GM19467 (cell line): ENCODE measurements around the gene ASCC2.
"Not testable (repeated sequence)": the region's sequence is repeated elsewhere in the genome, so short reads cannot be mapped to it uniquely, and the experiment has no call there.

Experiments used
- ATAC-seq: cut with Tn5 transposase; IDR thresholded peaks from one replicate; pipeline ENCODE4 v1.9.1; 2021; ENCODE audit warnings: mild to moderate bottlenecking, moderate library complexity; ENCODE audit not compliant: unreplicated experiment

ASCC2 gene

DNA sequence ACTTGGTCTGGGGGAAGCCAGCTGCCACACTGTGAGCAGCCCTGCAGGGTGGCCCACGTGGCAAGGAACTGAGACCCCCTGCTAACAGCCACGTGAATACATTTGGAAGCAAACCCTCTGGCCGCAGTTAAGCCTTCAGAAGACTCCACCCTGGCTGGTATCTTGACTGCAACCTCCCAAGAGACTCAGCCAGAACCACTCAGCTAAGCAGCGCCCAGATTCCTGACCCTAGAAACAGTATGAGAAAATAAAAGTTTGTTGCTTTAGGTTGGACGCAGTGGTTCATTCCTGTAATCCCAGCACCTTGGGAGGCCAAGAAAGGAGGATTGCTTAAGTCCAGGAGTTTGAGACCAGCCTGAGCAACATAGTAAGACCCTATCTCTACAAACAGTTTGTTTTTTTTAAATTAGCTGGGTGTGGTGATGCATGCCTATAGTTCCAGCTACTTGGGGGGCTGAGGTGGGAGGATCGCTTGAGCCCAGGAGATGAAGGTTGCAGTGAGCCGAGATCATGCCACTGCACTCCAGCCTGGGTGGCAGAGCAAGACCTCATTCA lies 79.9 kb downstream of the ASCC2 start:
- no peak for ATAC-seq

DNA sequence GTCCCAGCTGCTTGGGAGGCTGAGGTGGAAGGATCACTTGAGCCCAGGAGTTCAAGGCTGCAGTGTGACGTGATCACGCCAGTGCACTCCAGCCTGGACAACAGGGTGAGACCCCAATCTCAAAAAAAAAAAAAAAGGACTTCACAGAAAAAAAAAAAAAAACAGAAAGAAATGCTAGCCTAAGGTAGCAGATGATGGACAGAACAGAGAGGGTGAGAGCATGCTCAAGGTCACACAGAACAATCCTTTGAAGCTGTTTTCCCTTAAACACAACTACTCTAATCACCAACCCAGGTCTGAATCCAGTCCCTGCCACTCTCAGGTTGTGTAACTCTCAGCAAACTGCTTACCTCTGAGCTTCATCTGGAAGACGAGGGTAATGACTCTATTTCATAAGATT lies 81.0 kb downstream of the ASCC2 start:
- ATAC-seq = no peak

DNA sequence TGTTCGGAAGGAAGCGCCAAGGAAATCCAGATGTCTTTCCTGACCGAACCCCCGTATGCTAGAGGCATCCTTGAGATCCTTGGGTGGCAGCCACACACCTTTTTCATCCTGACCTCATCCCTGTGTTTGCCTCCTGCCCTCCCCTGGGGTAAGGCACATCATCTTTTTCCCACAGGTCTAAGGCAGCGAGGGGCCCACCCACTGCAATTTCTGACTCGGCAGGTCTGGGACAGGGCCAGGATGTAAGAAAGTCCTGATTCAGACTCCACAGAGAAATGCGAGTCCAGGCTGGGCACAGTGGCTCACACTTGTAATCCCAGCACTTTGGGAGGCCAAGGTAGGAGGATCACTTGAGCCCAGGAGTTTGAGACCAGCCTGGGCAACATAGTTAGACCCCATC lies 81.7 kb downstream of the ASCC2 start:
- ATAC-seq = no peak

DNA sequence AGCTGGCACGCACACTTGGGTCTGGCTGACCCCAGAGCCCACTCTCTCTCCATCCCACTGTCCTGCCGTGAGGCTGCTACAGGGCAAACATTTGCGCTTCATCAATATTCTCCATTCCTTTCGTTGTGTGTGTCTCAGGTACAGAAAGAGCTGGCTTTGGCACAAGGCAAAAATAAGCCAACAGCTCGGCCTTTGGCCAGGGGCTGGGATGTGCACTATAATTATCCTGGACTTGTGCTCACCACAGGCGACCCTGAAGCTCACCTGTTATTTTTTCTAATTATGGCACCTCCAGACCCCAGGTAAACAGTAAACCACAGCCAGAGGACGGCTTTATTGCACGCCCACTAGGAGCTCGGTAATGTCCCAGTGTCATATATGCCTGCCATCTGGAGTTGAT lies 82.2 kb downstream of the ASCC2 start:
- no peak for ATAC-seq

DNA sequence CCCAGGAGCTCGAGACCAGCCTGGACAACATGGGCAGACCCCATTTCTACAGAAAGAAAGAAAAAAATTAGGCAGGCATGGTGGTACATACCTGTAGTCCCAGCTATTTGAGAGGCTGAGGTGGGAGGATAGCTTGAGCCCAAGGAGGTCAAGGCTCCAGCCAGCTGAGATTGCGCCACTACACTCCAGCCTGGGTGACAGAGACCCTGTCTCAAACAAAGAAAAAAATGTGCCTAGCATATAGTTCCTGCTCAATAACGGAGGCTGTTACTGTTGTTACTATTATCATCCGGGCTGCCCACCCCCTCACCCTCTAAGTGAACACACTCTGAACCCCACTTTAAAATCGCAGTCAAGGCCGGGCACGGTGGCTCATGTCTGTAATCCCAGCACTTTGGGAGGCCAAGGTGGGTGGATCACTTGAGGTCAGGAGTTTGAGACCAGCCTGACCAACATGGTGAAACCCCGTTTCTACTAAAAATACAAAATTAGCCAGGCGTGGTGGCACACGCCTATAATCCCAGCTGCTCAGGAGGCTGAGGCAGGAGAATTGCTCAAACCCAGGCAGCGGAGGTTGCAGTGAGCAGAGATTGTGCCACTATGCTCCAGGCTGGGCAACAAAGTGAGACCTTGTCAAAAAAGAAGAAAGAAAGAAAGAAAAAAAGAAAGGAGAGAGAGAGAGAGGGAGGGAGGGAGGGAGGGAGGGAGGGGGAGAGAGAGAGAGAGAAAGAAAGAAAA lies 83.2 kb downstream of the ASCC2 start:
- ATAC-seq = not testable (repeated sequence)

DNA sequence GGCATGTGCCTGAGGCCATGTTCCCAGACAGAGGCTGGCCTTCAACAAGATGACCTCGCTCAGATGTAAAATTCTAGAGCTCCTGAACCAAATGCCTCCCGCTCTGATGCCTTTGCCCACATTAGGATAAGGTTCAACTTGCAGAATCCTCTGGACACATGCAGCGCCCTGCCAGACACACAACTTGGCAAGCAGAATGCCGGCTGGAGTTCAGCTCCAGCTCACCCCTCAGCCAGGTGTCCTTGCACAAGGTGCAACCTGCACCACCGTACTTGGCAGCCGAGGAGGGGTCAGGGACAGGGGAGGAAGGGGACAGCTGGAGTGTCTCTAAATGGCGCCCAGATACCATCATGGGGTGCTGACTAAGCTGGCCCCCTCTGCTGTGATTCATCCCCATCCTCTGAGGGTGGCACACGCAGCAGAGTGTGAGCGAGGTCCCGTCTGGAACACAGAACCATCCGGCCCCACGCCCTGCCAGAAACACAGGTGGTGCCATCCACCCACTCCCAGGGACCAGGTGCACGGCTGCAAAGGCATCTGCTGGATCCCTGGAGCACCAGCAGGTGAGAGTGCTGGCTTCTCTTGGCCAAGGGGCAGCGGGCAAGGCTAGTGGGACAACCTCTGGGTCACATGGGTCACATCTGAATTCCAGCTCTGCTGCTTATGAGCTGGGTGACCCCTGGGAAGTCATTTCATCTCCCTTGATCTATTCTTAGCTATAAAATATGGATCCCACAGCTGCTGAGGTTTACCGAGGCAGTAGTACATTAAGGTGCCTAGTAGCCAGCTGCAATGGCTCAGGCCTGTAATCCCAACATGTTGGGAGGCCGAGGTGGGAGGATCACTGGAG lies 84.0 kb downstream of the ASCC2 start:
- no peak for ATAC-seq

DNA sequence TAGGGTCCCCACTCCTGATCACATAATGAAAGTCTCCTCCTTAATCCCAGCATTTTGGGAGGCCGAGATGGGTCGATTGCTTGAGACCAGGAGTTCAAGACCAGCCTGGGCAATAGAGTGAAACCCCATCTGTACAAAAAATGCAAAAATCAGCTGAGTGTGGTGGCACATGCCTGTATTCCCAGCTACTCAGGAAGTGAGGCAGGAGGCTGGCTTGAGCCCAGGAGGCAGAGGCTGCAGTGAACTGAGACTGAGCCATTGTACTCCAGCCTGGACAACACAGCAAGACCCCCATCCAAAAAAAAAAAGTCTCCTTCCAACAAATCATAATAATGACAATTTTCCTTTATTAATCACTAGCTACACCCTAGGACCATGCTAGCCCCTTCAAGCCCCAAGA lies 86.4 kb downstream of the ASCC2 start:
- ATAC-seq = no peak

DNA sequence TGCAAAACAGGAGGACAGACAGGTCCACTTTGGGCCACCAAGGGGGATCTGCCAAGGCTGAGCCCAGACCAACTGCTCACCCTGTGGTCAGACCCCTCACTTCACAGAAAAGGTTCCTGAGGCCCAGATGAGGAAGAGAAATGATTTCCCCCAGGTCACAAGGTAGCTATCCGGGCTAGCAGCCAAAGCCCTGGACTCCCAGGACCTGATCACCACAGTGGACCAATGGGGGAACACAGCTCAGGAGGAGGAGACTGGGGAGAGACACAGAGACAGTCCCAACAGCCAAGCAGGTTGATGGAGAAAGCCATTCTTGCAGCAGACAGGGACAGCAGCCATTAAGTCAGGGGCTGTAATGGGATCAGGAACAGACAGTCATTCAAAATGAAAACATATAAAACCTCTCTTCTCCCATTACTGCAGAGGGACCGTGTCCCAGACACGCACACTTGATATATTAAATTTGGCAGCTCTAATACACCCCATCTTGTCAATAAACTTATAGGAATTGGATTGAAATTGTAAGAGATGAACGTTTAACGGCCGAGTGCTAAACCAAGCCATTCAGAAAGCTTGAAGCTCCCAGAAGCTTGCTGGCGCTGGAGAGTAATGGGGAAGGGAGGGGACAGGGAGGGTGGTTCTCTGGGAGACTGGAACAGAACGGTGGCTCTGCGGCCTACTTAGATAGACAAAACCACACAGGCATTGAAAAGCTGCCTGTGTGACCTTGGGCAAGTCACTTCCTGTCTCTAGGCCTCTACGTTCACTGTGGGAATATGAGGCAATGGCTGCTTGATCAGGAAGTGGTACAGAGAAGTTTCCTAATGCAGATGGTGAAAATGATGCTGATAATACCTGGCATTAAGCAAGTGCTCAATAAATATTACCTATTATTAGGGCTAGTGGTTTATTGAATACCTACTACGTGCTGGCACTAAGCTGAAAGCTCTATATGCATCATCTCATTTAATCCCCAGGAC lies 87.2 kb downstream of the ASCC2 start:
- ATAC-seq = no peak

DNA sequence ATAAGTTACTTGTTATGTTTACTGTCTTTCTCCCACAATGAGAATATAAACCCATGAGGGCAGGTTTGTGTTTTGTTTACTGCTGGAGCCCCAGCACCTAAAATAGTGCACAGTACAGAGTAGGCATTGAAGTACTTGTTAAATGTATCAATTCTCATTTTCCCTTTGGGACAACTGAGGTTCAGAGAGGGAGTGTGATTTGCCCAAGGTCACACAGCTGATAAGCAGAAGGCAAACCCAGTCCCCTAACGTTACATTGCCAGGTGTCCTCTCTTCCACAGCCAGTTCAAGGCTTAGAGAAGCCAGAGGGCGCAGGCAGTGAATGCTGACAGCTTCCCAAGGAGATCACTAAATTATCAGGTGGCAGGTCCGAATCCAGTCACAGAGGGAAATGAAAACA lies 88.0 kb downstream of the ASCC2 start:
- ATAC-seq = no peak

DNA sequence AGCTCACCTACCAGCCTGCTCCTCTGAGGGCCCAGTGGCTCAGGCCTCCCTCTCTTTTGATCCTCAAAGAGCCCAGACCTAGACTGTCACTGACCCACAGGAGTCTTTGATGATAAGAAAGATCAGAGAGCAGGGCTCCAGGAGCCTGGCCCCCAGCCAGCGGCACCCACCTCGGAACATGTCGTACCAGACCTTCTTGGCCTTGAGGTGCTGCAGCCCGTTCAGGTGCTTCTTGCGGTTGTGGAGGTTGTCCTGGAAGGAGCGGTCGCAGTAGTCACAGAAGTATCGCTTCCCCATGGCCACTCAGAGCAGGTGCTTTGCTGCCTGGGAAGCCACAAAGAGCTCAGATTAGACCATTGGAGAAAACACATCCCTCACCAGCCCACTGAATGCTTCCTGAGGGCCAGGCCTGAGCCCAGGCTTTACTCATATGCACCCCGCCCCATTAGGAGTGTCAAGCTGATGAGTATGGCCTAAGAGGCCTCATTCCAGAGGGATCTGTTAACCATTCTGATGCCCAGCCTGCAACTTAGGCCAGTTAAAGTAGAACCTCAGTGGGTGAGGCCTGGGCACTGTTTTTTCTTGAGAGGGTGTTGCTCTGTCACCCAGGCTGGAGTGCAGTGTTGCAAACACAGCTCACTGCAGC lies 89.7 kb downstream of the ASCC2 start:
- ATAC-seq = no peak

DNA sequence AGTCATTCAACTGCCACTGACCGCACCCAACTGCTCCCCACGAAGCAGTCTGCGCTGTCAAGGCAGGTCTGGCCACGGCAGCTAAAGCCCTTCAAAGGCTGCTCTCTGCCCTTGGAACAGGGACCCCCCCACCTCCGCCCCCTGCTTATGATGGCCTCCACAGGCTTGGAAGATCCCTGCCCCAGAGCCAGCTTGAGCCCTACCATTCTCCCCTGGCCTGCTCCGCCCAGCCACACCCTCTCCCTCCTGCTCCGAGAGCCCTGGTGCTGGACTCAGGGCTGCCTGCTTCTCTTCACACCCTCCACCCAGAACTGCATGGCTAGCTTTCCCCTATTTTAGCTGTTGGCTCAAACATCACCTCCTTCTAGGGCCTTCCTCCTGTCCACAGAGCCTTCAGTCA lies 90.2 kb downstream of the ASCC2 start:
- ATAC-seq = no peak

DNA sequence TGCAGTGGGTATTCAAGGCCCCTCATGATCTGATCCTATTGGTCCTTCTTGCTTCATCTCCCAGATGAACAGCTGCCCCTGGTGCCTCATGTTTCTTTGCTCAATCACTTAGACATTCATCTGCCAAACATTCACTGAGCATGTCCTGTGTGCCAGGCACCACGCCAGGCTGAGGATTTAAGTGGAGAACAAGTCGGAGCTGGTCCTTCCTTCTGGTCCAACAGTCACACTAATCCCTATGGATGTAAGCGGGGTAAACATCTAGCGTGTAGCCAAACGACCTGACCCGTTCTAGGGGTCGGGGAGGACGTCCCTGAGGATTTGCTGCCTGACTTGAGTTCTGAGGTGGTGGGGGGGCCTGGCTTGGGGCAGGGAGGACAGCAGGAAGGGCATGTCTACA lies 93.2 kb downstream of the ASCC2 start:
- ATAC-seq = no peak

DNA sequence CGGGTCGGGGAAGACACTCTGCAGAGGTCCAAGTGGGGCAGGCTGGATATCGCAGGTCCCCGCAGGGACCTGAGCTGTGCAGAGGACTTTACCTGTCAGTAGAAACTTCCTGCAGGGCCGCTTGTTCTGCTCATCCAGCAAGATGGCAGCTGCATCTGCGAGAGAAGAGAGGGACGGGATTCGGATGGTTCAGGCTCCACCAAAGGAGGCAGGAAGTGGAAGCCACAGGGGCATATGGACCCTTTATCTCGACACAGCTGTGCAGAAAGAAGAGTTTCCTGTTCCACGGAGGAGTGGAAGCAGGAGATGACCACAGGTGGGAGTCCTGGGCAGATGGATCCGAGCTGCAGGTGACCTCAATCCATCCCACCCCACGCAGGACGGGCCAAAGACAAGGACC lies 95.7 kb downstream of the ASCC2 start:
- ATAC-seq = no peak

DNA sequence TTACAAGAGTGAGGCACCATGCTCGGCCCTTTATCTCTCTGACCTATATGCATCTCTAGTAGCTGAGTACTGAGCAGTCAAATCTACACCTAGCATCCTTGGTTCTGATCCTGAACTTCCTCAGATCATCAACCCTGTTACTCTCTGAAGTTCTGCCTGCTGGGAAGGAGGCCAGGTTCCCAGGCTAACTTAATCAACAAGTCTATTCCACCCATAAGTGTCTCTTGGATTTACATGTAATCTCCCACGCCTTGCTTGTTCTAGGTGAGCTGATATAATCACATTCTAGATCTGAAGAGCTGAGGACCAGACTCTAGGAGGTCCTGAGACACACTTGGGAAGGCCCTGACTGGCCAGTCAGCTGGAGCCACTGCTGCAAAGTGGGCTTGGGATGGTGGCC lies 96.1 kb downstream of the ASCC2 start:
- ATAC-seq = no peak

DNA sequence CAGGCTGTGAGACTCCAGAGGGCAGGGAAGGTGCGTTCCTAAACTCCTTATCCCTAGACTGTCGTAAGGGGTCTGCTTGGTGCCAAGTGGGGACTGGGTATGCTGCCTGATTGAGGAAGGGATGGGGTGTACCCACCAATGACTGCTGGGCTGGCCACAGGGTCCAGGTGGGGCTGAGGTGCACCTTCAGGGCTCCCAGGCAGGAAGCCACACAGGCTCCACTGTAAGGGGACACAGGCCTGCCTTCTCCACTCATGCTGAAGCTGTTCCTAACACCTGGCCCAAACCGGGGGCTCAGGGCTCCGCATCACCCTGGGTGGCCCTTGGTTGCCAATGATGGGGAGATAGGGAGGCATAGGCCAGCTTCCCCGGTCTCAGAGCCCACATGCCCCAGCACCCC lies 97.9 kb downstream of the ASCC2 start:
- no peak for ATAC-seq

DNA sequence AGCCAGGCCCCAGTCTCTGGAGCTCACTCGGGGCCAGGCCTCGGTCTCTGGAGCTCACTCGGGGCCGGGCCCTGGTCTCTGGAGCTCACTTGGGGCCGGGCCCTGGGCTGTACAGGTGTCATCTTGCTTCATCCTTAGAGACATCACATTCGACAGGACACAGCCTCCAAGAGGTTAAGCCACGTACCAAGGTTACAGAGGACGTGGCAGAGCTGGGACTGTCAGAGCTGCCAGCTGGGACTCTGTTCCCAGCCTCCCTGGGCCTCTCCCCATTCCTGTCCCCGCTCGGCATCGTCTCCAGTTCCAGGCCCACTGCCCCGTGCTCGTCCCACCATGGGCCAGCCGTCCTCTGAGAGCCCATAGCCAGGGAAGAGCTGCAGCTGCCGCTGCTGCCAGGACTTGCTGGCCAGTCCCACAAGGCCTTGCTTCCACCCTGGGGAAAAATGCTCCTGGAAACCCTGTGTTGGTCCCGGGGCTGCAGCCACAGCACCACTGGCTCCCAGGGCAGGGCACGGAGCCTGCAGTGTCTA lies 98.7 kb downstream of the ASCC2 start:
- no peak for ATAC-seq
